K562 (cell line): ENCODE measurements around the gene VIPR2. TPM values are rescaled to one million over a fixed set of nuclear protein-coding genes. Genes with fewer than 3 reads are reported as not detected.
A peak's percentile ranks its signal among the peaks of the same experiment; 100 is the strongest.

Source experiments
- ATAC-seq: fragments of 200-7000 bp; cut with Tn5 transposase; 3 replicates; pipeline ENCODE4 v1.9.1; 2020; ENCODE audit warnings: moderate library complexity
- BruUV-seq: library from RNA; stranded (reverse); fragments of 400-500 nt; replicated peaks from 2 replicates; lab custom pipeline; 2021; lab: Mats Ljungman, UMichigan
- CTCF ChIA-PET: fragments of 300-600 bp; formaldehyde crosslinking; extraction: SDS; loops from one replicate; lab custom pipeline; 2021; ENCODE audit warnings: low intra/inter-chr PET ratio; lab: Yijun Ruan, JAX
- POLR2A ChIA-PET: fragments of 300-600, 350-650 bp; sonication (Branson Sonifier 250); formaldehyde crosslinking; extraction: SDS; loops from one replicate; lab custom pipeline; 2021; ENCODE audit warnings: antibody characterized with exemption, inconsistent platforms; lab: Yijun Ruan, JAX
- DNase-seq, 4 experiments: peaks; one replicate each; pipeline versions ENCODE4 v3.0.0 to v3.0.0-alpha.2; 2011 to 2018; ENCODE audit warnings: low spot score in 3 of 4, mixed read lengths in 3 of 4; ENCODE audit errors: extremely low read depth in 1 of 4
- FAIRE-seq: peaks from 2 replicates; lab custom pipeline; 2011; peaks lifted over from hg19 to GRCh38; lab: Jason Lieb, UNC
- H2AFZ ChIP-seq: 2 replicates; pipeline ENCODE4 v1.6.0; 2011; ENCODE audit warnings: low read depth, low read length, control low read depth, inconsistent platforms
- H3K27ac ChIP-seq: fragments of 200-600 bp; 3 replicates; pipeline ENCODE4 v1.8.0; 2011; ENCODE audit warnings: low read depth, mild to moderate bottlenecking, control low read depth, inconsistent platforms, low read length, moderate library complexity, mixed read lengths; ENCODE audit errors: extremely low read depth
- H3K27me3 ChIP-seq, 2 experiments: fragments of 300-600 bp in 1 of 2; 2 replicates in 1 of 2; 3 replicates in 1 of 2; pipeline versions ENCODE4 v1.6.0 to v1.8.0; 2011; ENCODE audit warnings: inconsistent platforms in 2 of 2, low read length in 2 of 2, mild to moderate bottlenecking in 1 of 2, mixed read lengths in 1 of 2, moderate library complexity in 1 of 2; ENCODE audit not compliant: control insufficient read depth in 2 of 2, insufficient read depth in 2 of 2
- H3K36me3 ChIP-seq: fragments of 300-600 bp; 3 replicates; pipeline ENCODE4 v1.8.0; 2011; ENCODE audit warnings: mild to moderate bottlenecking, low read length, inconsistent platforms; ENCODE audit not compliant: control insufficient read depth, insufficient read depth
- H3K4me1 ChIP-seq, 2 experiments: fragments of 200-600 bp in 1 of 2; replicated peaks in 1 of 2; 2 replicates in 1 of 2; 3 replicates in 1 of 2; pipeline versions ENCODE4 v1.5.1 to v1.8.0; 2011; ENCODE audit warnings: inconsistent platforms in 2 of 2, low read length in 2 of 2, mild to moderate bottlenecking in 1 of 2, mixed read lengths in 1 of 2, moderate library complexity in 1 of 2; ENCODE audit not compliant: control insufficient read depth in 2 of 2, insufficient read depth in 2 of 2
- H3K4me2 ChIP-seq: 2 replicates; pipeline ENCODE4 v1.6.1; 2011; ENCODE audit warnings: low read length, control low read depth, inconsistent platforms, mixed read lengths; ENCODE audit not compliant: insufficient read depth
- H3K4me3 ChIP-seq: fragments of 200-600 bp; sonication (generic), shearing (Covaris generic); 2 replicates; pipeline ENCODE4 v1.5.1; 2016; ENCODE audit warnings: control low read depth, inconsistent platforms
- H3K79me2 ChIP-seq: fragments of 200-600 bp; 3 replicates; pipeline ENCODE4 v1.8.0; 2011; ENCODE audit warnings: low read length, inconsistent platforms; ENCODE audit not compliant: control insufficient read depth, insufficient read depth
- H3K9ac ChIP-seq, 2 experiments: 2 replicates each; pipeline versions ENCODE4 v1.6.0 to v1.6.1; 2011; ENCODE audit warnings: low read depth in 2 of 2, low read length in 2 of 2, control low read depth in 1 of 2, inconsistent platforms in 1 of 2, mild to moderate bottlenecking in 1 of 2, mixed read lengths in 1 of 2; ENCODE audit not compliant: insufficient read depth in 1 of 2
- H3K9me1 ChIP-seq: one replicate; pipeline ENCODE4 v1.6.0; 2011; ENCODE audit warnings: inconsistent platforms, mild to moderate bottlenecking, low read length, moderate library complexity; ENCODE audit not compliant: control insufficient read depth, insufficient read depth
- H3K9me3 ChIP-seq: replicated peaks from 2 replicates; pipeline ENCODE4 v1.5.1; 2011; ENCODE audit warnings: low read depth, low read length, inconsistent platforms; ENCODE audit not compliant: control insufficient read depth, insufficient read depth
- H4K20me1 ChIP-seq: replicated peaks from 2 replicates; pipeline ENCODE4 v1.6.1; 2011; ENCODE audit warnings: low read length, inconsistent platforms, mixed read lengths; ENCODE audit not compliant: control insufficient read depth, insufficient read depth
- CREM ChIP-seq: IDR thresholded peaks from 2 replicates; pipeline ENCODE4 v1.6.1; 2014; ENCODE audit warnings: antibody characterized with exemption, low read depth
- CXXC5 ChIP-seq: fragments of 250-450 bp; sonication (Bioruptor Pico); IDR thresholded peaks from 2 replicates; pipeline ENCODE4 v1.8.0; 2022; ENCODE audit warnings: inconsistent platforms, mild to moderate bottlenecking, moderate library complexity
- NFIC ChIP-seq: fragments of 450-650 bp; IDR thresholded peaks from 2 replicates; pipeline ENCODE4 v1.6.1; 2017; ENCODE audit warnings: mild to moderate bottlenecking, inconsistent platforms
- PBX2 ChIP-seq, 2 experiments: IDR thresholded peaks in 1 of 2; conservative IDR thresholded peaks in 1 of 2; 2 replicates each; pipeline ENCODE4 v1.6.1; 2016; ENCODE audit warnings: low read depth in 2 of 2, mild to moderate bottlenecking in 1 of 2, missing compliant biosample characterization in 1 of 2, missing genetic modification characterization in 1 of 2, moderate library complexity in 1 of 2
- POLR2B ChIP-seq: fragments of 450-650 bp; IDR thresholded peaks from 2 replicates; pipeline ENCODE4 v1.6.1; 2018; ENCODE audit warnings: low read depth; ENCODE audit not compliant: partially characterized antibody
- RBM22 ChIP-seq: fragments of 200-400 bp; formaldehyde crosslinking; IDR thresholded peaks from 2 replicates; pipeline ENCODE4 v1.6.1; 2018; ENCODE audit warnings: low read length, low read depth; ENCODE audit not compliant: poor library complexity, severe bottlenecking
- RBM34 ChIP-seq: fragments of 200-400 bp; formaldehyde crosslinking; IDR thresholded peaks from 2 replicates; pipeline ENCODE4 v1.6.1; 2018; ENCODE audit warnings: low read length, borderline replicate concordance; ENCODE audit not compliant: insufficient read depth
- RBM39 ChIP-seq: fragments of 200-400 bp; formaldehyde crosslinking; optimal IDR thresholded peaks from 2 replicates; pipeline ENCODE3; 2018; ENCODE audit warnings: low read depth, low read length
- RFX1 ChIP-seq: fragments of 450-650 bp; IDR thresholded peaks from 2 replicates; pipeline ENCODE4 v1.6.1; 2016; ENCODE audit warnings: mild to moderate bottlenecking, moderate library complexity
- TARDBP ChIP-seq: fragments of 450-650 bp; IDR thresholded peaks from 2 replicates; pipeline ENCODE4 v1.6.1; 2016
- ZBTB1 ChIP-seq: sonication (generic); formaldehyde crosslinking; IDR thresholded peaks from 2 replicates; pipeline ENCODE4 v1.8.1; 2023; ENCODE audit warnings: missing genetic modification reagents, low read depth, mild to moderate bottlenecking, borderline replicate concordance
- WGBS: fragments of 100-300 bp; shearing (Covaris generic); methylation state at CpG from one replicate; pipeline ENCODE4 v1.1.6; 2016; ENCODE audit warnings: low coverage, mixed read lengths; ENCODE audit not compliant: insufficient coverage; ENCODE audit errors: missing lambda C conversion rate; 5-methylcytosine and 5-hydroxymethylcytosine counted together
- in situ Hi-C: fragments of 300-500 bp; cut with MboI; formaldehyde crosslinking; loops from 4 replicates; pipeline ENCODE4 v1.15.0; 2018; ENCODE audit warnings: inconsistent platforms, mixed read lengths
- intact Hi-C: fragments of 100-400 bp; cut with micrococcal nuclease; formaldehyde crosslinking; loops from 2 replicates; pipeline ENCODE4 v1.14.2; 2022
- polyA plus RNA-seq, 8 experiments: library from polyadenylated mRNA; depleted of rRNA in 4 of 8; stranded (reverse) in 5 of 8; unstranded in 3 of 8; fragments of >200 nt; fragmentation: Nextera tagmentation in 2 of 8; fragmentation: Illumina TruSeq in 1 of 8; extraction: Ambion mirVana in 2 of 8; extraction: Trizol in 1 of 8; gene quantifications; 2 replicates each; pipeline versions ENCODE4 v1.2.1 to v1.2.3, GENCODE V29; 2011 to 2014; ENCODE audit warnings: inconsistent platforms in 1 of 8, missing spikeins in 1 of 8
- total RNA-seq, 7 experiments: library from RNA; depleted of rRNA in 6 of 7; stranded (reverse); fragments of >200 nt in 6 of 7; fragmentation: Illumina TruSeq in 2 of 7; extraction: Trizol in 2 of 7; gene quantifications; 2 replicates each; pipeline versions ENCODE4 v1.2.1 to v1.2.3, GENCODE V29; 2011 to 2021; ENCODE audit warnings: low replicate concordance in 1 of 7
- TF ChIP-seq, protein P1 (sequence below), 2 experiments: fragments of 200-800 bp in 1 of 2; sonication (Bioruptor generic) in 1 of 2; sonication (generic) in 1 of 2; formaldehyde crosslinking in 1 of 2; IDR thresholded peaks in 1 of 2; conservative IDR thresholded peaks in 1 of 2; 2 replicates each; pipeline versions ENCODE4 v1.5.0 to v1.6.1; 2016 to 2020; ENCODE audit warnings: missing compliant biosample characterization in 1 of 2, missing genetic modification characterization in 1 of 2, missing genetic modification reagents in 1 of 2

Gene VIPR2
- total and polyA plus RNA-seq, 9 of the 15 experiments (the other 6 are each of a cell fraction or from before 2014, with no cell fraction given) = 0.04 TPM; not detected in 8

GRCh38 chr7:159019111-159019510, 125.6 kb downstream of the VIPR2 start:
- ATAC-seq = no peak
- Histone ChIP-seq H3K27ac (no peak overlapping the region), H3K27me3 (peaks cover 0 to 20% of the 10 kb centered on the region in 2 experiments; a peak in 2 of 5 replicates), H3K9ac (no peak overlapping the region), H3K4me3 (no peak overlapping the region), H3K9me3 (no peaks in the 10 kb centered on the region), H3K4me1 (peaks cover 13 to 32% of the 10 kb centered on the region in 2 experiments), H3K9me1 (no peaks in the 10 kb centered on the region), H4K20me1 (no peaks in the 10 kb centered on the region), H3K36me3 (peaks cover 15% of the 10 kb centered on the region), H2AFZ (no peak overlapping the region), H3K4me2 (no peak overlapping the region), H3K79me2 (peaks cover 9% of the 10 kb centered on the region)
- in situ Hi-C loops = no loop called here
- DNase-seq = no peak
- FAIRE-seq = peak; percentile 49
- 47% methylated on average over 5 of the region's 5 CpGs for WGBS
- POLR2A ChIA-PET = interaction anchor here (0.6 to 1.4 kb wide), 2 partner anchors 12 to 525 kb away, joined by 3 to 6 read pairs; no protein-coding TSS in a partner anchor
- TF ChIP-seq POLR2B (no peak), RFX1 (peak; percentile 34), NFIC (peak; percentile 53), CXXC5 (CRISPR knock-in tag) (no peak)
- intact Hi-C loops = no loop called here
- no TSS peak for BruUV-seq
- CTCF ChIA-PET = no interaction called here

DNA sequence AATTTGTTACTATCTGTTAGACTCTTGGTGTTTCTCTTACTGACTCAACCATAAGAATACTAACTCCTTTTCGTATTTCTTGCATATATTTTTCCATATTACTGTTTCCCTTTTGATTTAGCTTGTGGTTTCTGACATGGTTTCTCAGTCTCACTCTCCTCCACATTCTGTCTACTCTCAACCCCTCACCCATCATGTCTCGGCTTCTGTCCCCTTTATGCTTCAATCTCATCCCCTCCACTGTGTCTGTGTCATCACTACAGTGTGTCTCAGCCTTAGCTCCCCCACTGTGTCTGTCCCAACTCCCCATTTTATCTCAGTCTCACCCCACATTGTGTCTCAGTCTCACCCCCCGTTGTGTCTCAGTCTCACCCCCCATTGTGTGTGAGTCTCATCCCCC, 126.9 kb downstream of the VIPR2 start:
- Histone ChIP-seq H4K20me1 (no peaks in the 10 kb centered on the region), H3K27ac (no peak overlapping the region), H3K4me3 (no peak overlapping the region), H2AFZ (no peak overlapping the region), H3K36me3 (peaks cover 17% of the 10 kb centered on the region), H3K9ac (no peak overlapping the region), H3K9me1 (no peaks in the 10 kb centered on the region), H3K4me1 (peaks cover 13 to 36% of the 10 kb centered on the region in 2 experiments), H3K4me2 (no peak overlapping the region), H3K79me2 (peaks cover 19% of the 10 kb centered on the region), H3K9me3 (no peaks in the 10 kb centered on the region), H3K27me3 (peaks cover 0 to 15% of the 10 kb centered on the region in 2 experiments; a peak in 2 of 5 replicates)
- POLR2A ChIA-PET = interaction anchor here (0.6 kb wide), 1 partner anchor 454 kb away, joined by 3 read pairs; no protein-coding TSS in a partner anchor
- intact Hi-C loops (no loop called here), in situ Hi-C loops (no loop called here)
- CTCF ChIA-PET = no interaction called here
- no TSS peak for BruUV-seq
- ATAC-seq (no peak), FAIRE-seq (no peak), DNase-seq (no peak)
- whole genome bisulfite sequencing = 44% methylated on average over 3 of the region's 3 CpGs
- TF ChIP-seq ZBTB1 (CRISPR knock-in tag) = no peak
- TF ChIP-seq RBM34 = no peak
- TF ChIP-seq CREM = no peak
- TF ChIP-seq, protein P1, sequence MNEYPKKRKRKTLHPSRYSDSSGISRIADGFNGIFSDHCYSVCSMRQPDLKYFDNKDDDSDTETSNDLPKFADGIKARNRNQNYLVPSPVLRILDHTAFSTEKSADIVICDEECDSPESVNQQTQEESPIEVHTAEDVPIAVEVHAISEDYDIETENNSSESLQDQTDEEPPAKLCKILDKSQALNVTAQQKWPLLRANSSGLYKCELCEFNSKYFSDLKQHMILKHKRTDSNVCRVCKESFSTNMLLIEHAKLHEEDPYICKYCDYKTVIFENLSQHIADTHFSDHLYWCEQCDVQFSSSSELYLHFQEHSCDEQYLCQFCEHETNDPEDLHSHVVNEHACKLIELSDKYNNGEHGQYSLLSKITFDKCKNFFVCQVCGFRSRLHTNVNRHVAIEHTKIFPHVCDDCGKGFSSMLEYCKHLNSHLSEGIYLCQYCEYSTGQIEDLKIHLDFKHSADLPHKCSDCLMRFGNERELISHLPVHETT (CRISPR knock-in tag; conservative IDR thresholded peaks at IDR 0.05 in 1 of 2, IDR thresholded peaks at IDR 0.05 in 1 of 2) = no peak
- TF ChIP-seq RBM22 = no peak
- no peak for TF ChIP-seq RBM39
- no peak for TF ChIP-seq PBX2 (CRISPR knock-in tag; IDR thresholded peaks at IDR 0.05; ENCODE audit: low read depth)
- no peak for TF ChIP-seq PBX2 (tag; conservative IDR thresholded peaks at IDR 0.05; ENCODE audit: low read depth)
- TF ChIP-seq TARDBP = no peak
